ENCODE data around the gene ULBP2.

ULBP2 gene

GRCh38 chr6:149991838-149992237 lies 50.0 kb downstream of the ULBP2 start:
- H3K4me3 ChIP-seq (ENCODE audit: low read depth, low read length) = no peak overlapping the region
- no peak for TF ChIP-seq CTCF (IDR thresholded peaks at IDR 0.05; ENCODE audit: low read depth, low read length)

GRCh38 chr6:149995235-149995750 lies 53.5 kb downstream of the ULBP2 start:
- H3K4me3 ChIP-seq (ENCODE audit: low read depth, low read length) = no peak overlapping the region
- TF ChIP-seq CTCF (IDR thresholded peaks at IDR 0.05; ENCODE audit: low read depth, low read length) = no peak

- TF ChIP-seq CTCF (IDR thresholded peaks at IDR 0.05; ENCODE audit: low read depth, low read length) = no peak
- no peak overlapping the region for H3K4me3 ChIP-seq (ENCODE audit: low read depth, low read length)
These were observed 54.2 kb downstream of the ULBP2 start for GRCh38 chr6:149995971-149996370.

Data from WI38 (cell line).